Measurements from ENCODE around the gene TTC1.

- TF ChIP-seq CTCF (conservative IDR thresholded peaks at IDR 0.05; ENCODE audit: low read length) (no peak), EZH2phosphoT487 (IDR thresholded peaks at IDR 0.05; ENCODE audit: borderline replicate concordance, low read depth, low read length) (no peak)
Observed at GRCh38 chr5:160096178-160096577, 87.2 kb downstream of the TTC1 start.

Measured in OCI-LY7 (cell line).